GM06990 (cell line): ENCODE results near the gene ZNF790.
"Not testable (repeated sequence)": the region's sequence is repeated elsewhere in the genome, so short reads cannot be mapped to it uniquely, and the experiment has no call there.

Experiments
- DNase-seq: peaks from one replicate; pipeline ENCODE4 v3.0.0-alpha.2; 2011; ENCODE audit not compliant: insufficient read length; ENCODE audit errors: extremely low read depth
- H3K27me3 ChIP-seq: replicated peaks from 2 replicates; pipeline ENCODE4 v1.6.0; 2011; ENCODE audit warnings: low read length; ENCODE audit not compliant: control insufficient read depth, insufficient read depth
- H3K36me3 ChIP-seq: 2 replicates; pipeline ENCODE4 v1.5.1; 2011; ENCODE audit warnings: low read length; ENCODE audit not compliant: control insufficient read depth, insufficient read depth
- H3K4me3 ChIP-seq: replicated peaks from 2 replicates; pipeline ENCODE4 v1.5.1; 2011; ENCODE audit warnings: low read depth, mild to moderate bottlenecking, control low read depth, low read length
- CTCF ChIP-seq: IDR thresholded peaks from 2 replicates; pipeline ENCODE4 v1.5.1; 2011; ENCODE audit warnings: low read length, control low read depth, mild to moderate bottlenecking, inconsistent platforms; ENCODE audit not compliant: insufficient read depth, poor library complexity, severe bottlenecking

ZNF790 gene

GRCh38 chr19:36821758-36822157, 16.4 kb downstream of the ZNF790 start:
- Histone ChIP-seq H3K36me3 (peaks cover 3% of the 10 kb centered on the region), H3K27me3 (no peaks in the 10 kb centered on the region), H3K4me3 (no peak overlapping the region)
- DNase-seq = no peak
- no peak for TF ChIP-seq CTCF

- Histone ChIP-seq H3K27me3 (no peaks in the 10 kb centered on the region), H3K4me3 (no peak overlapping the region), H3K36me3 (peaks cover 3% of the 10 kb centered on the region)
- no peak for DNase-seq
- TF ChIP-seq CTCF = no peak
Observed at GRCh38 chr19:36819130-36819630, 19.0 kb downstream of the ZNF790 start.

GRCh38 chr19:36807029-36807428, 31.2 kb downstream of the ZNF790 start:
- Histone ChIP-seq H3K36me3 (peaks cover 2% of the 10 kb centered on the region; the same call in 1 of the 2 replicates), H3K27me3 (no peaks in the 10 kb centered on the region), H3K4me3 (no peak overlapping the region)
- no peak for TF ChIP-seq CTCF
- DNase-seq = no peak

- no peak for DNase-seq
Observed at GRCh38 chr19:36805364-36805763, 32.8 kb downstream of the ZNF790 start.

GRCh38 chr19:36797786-36798108, 40.4 kb downstream of the ZNF790 start:
- Histone ChIP-seq H3K27me3 (no peaks in the 10 kb centered on the region), H3K4me3 (peak overlapping the region; percentile 69), H3K36me3 (peaks cover 2% of the 10 kb centered on the region; the same call in 1 of the 2 replicates)
- no peak for DNase-seq
- TF ChIP-seq CTCF = no peak

More at GRCh38 chr19:36805364-36805763, 32.8 kb downstream of the ZNF790 start:
- no peaks in the 10 kb centered on the region for H3K27me3 ChIP-seq
- no peak overlapping the region for H3K4me3 ChIP-seq
- H3K36me3 ChIP-seq = peaks cover 2% of the 10 kb centered on the region; the same call in 1 of the 2 replicates
- no peak for TF ChIP-seq CTCF

- no peak for DNase-seq
- H3K36me3 ChIP-seq = no peaks in the 10 kb centered on the region
- H3K27me3 ChIP-seq = no peaks in the 10 kb centered on the region
- H3K4me3 ChIP-seq = peak overlapping the region; percentile 69
- no peak for TF ChIP-seq CTCF
Observed at GRCh38 chr19:36796714-36796992, 41.5 kb downstream of the ZNF790 start.

GRCh38 chr19:36791420-36792141, 46.6 kb downstream of the ZNF790 start:
- H3K27me3 ChIP-seq, H3K4me3 ChIP-seq, DNase-seq, H3K36me3 ChIP-seq: not testable (repeated sequence)
